IPS-18c (cell line): ENCODE results near the gene PARD3B.

Experiments used
- H3K4me3 ChIP-seq: 2 replicates; pipeline ENCODE4 v1.7.0; 2013; ENCODE audit warnings: low read depth, mild to moderate bottlenecking, low read length, moderate library complexity; ENCODE audit not compliant: insufficient read depth
- H3K9me3 ChIP-seq: one replicate; pipeline ENCODE4 v1.6.1; 2013; ENCODE audit warnings: mild to moderate bottlenecking, low read length, moderate library complexity; ENCODE audit not compliant: control insufficient read depth, insufficient read depth

PARD3B gene

GRCh38 chr2:204900487-204900886, 355.2 kb downstream of the PARD3B start:
- Histone ChIP-seq H3K4me3 (no peak overlapping the region), H3K9me3 (no peaks in the 10 kb centered on the region)

GRCh38 chr2:204900910-204901309, 355.6 kb downstream of the PARD3B start:
- Histone ChIP-seq H3K9me3 (no peaks in the 10 kb centered on the region), H3K4me3 (no peak overlapping the region)

DNA sequence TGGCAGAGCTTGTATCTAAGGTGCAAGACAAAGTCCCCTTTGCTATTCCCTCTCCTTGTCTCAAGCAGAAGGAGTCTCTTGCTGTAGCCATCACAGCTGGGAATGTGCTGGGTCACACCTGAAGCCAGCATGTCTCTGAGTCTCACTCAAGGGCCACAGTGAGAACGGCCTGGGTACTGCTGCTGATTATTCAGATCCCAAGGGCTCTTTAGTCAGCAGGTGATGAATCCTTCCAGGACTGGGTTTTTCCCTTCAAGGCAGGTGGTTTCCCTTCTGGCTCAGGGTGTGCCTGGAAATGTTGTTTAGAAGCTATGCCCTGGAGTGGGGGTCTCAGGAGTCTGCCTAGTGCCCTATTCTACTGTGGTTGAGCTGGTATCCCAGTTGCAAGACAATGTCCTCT, 356.3 kb downstream of the PARD3B start:
- Histone ChIP-seq H3K4me3 (no peak overlapping the region), H3K9me3 (no peaks in the 10 kb centered on the region)

DNA sequence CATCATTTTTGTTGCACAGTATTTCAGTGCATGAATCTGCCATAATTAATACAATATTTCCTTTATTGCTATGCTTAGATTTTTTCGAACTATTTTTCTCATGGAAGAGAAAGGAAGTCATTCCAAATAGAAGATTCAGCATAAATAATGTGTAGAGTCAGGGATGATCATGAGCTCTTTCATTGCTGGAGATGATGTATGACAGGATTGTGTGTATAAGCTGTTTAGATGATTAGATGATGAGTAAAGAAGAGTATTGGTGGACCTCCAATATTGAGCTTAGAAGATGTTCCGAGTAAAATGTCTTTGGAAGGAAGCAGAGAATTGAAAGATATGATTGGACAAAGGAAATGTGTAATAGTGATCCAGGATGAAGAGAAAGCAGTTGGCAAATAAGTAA, 364.5 kb downstream of the PARD3B start:
- Histone ChIP-seq H3K9me3 (no peaks in the 10 kb centered on the region), H3K4me3 (no peak overlapping the region)

GRCh38 chr2:204913312-204913711, 368.0 kb downstream of the PARD3B start:
- Histone ChIP-seq H3K9me3 (no peaks in the 10 kb centered on the region), H3K4me3 (no peak overlapping the region)

DNA sequence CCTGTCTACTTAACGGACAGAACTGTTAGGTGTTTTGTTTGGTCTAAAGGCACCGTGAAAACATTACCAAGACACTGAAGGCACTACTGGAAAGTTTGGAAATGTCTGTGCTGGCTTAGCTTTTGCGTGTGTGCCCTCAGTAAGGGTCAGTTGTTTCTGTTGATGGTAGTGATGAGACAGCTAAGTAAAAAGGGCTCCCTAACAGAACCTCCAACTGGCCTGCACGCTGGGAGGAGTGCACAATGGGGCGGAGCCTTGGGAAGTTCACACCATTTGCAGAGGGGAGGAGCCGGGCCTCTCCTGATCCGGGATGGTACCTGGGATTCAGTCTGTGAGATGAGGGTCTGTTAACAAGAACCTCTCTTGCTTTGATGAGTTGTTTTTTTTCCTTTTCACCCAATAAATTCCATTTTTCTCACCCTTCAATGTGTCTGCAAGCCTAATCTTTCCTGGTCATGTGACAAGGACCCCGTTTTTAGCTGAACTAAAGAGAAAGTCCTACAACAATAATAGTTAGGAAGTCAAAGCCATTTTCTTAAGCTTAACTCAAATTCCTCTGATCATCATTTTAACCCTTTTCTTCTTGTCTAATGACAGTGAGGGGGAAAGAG, 368.7 kb downstream of the PARD3B start:
- no peaks in the 10 kb centered on the region for H3K9me3 ChIP-seq
- no peak overlapping the region for H3K4me3 ChIP-seq

DNA sequence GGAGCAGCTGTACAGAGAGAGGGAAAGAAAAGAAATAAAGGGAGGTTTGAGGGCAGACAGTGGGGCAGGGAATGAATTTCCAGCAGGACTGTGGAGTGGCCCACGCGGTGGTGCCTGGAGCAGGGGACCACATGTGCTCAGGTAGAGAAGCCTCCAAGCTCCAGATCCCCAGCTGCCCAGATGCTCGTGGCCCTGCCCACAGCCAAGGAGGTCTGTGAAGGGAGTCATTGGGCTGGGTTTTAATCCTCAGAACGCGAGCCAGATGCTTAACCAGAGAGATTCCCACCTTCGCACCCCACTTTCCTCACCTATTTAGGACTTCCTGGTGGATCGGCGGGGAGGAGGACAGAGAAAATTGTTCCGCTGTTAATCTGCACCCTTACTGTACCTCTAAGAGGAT, 369.4 kb downstream of the PARD3B start:
- no peak overlapping the region for H3K4me3 ChIP-seq
- H3K9me3 ChIP-seq: no peaks in the 10 kb centered on the region

GRCh38 chr2:204917089-204917701, 371.9 kb downstream of the PARD3B start:
- Histone ChIP-seq H3K9me3 (no peaks in the 10 kb centered on the region), H3K4me3 (no peak overlapping the region)

- Histone ChIP-seq H3K4me3 (no peak overlapping the region), H3K9me3 (no peaks in the 10 kb centered on the region)
Observed at GRCh38 chr2:204920776-204921175, 375.5 kb downstream of the PARD3B start.

DNA sequence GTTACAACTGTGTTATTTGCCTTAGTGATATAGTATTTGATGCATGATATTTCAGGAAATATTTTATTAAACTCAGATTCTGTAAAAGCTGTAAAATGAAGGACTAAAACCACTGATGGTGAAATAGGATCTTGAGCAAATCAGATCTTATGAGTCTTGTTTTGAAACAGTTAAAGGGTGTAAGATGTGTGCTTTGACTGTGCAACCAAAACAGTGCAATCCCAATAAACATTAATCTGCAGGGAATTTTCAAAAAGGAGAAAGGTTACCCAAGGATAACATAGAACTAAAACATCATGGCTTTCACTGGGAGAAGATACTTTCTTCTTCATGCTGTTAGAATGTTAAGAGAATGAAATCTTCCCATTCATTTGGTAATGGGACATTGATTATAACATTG, 378.7 kb downstream of the PARD3B start:
- Histone ChIP-seq H3K9me3 (no peaks in the 10 kb centered on the region), H3K4me3 (no peak overlapping the region)

- Histone ChIP-seq H3K9me3 (no peaks in the 10 kb centered on the region), H3K4me3 (no peak overlapping the region)
Observed at GRCh38 chr2:204931562-204931961, 386.3 kb downstream of the PARD3B start.

DNA sequence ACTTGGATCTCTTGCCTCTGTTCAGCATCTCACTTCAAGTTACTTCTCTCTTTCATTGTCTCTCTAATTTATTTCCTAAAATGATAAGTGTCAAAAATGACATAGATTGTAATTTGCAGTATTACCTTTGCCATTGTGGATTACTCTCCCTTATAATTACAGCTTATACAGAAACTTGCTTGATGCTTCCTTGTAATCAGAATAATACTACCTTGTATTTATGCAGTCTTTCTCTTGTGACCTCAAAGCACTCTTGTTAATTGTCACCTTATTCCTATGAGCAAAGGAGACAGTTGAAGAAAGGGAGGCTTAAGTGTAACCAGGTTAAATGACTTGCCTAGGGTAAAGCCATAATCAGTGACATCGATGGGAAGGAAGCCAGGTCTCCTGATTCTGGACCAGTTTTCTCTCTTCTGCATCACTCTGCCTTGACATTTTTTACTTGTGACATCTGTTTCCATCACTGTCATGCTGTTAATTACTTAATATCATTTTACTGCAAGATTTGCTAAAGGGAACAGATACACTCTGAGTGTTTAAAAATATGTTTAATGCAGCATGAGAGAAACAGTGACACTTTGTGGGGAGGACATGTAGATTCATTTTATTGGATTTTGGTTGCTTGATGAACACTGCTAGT, 388.6 kb downstream of the PARD3B start:
- no peak overlapping the region for H3K4me3 ChIP-seq
- H3K9me3 ChIP-seq: no peaks in the 10 kb centered on the region

DNA sequence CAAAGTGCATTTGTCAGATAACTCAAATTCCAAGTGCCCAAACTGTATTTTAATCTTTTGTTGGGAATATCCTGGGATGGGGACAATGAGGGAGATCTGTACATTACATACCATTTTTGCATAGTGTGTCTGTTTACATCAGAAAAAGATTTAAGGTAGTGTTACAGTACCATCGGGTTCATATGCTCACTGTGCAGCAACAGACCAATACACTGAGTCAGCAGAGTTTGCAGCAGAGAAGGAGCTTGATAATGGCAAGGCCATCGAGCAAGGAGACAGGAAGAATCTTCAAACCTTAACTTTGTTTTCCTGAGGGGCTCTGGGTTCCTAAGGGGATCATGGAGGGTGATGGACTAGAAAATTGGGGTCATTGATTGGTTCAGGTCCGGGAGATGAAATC, 399.7 kb downstream of the PARD3B start:
- H3K9me3 ChIP-seq: no peaks in the 10 kb centered on the region
- no peak overlapping the region for H3K4me3 ChIP-seq

DNA sequence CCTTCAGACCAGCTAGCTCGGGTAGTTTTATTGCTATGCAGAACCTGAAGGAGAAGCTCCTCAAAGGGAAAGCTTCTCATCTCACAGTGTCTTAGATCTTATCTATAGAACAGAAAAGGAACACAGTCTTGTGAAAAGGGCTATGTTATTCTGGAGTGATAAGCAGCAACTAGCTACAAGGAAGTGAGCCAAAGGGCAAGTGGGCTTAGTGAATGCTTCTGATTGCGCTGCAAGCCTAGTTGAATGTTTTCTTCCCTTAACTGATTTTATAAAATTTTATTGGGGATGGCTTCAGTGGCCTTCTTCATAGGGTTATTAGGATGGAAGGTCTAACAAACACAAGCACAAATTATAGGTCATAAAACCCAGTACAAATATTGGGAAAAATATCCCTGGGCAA, 400.1 kb downstream of the PARD3B start:
- no peak overlapping the region for H3K4me3 ChIP-seq
- H3K9me3 ChIP-seq: no peaks in the 10 kb centered on the region

GRCh38 chr2:204946892-204947291, 401.6 kb downstream of the PARD3B start:
- Histone ChIP-seq H3K4me3 (no peak overlapping the region), H3K9me3 (no peaks in the 10 kb centered on the region)

- no peak overlapping the region for H3K4me3 ChIP-seq
- H3K9me3 ChIP-seq: no peaks in the 10 kb centered on the region
Observed at GRCh38 chr2:204947405-204947804, 402.1 kb downstream of the PARD3B start.

GRCh38 chr2:204948024-204948763, 402.9 kb downstream of the PARD3B start:
- H3K9me3 ChIP-seq: no peaks in the 10 kb centered on the region
- no peak overlapping the region for H3K4me3 ChIP-seq

DNA sequence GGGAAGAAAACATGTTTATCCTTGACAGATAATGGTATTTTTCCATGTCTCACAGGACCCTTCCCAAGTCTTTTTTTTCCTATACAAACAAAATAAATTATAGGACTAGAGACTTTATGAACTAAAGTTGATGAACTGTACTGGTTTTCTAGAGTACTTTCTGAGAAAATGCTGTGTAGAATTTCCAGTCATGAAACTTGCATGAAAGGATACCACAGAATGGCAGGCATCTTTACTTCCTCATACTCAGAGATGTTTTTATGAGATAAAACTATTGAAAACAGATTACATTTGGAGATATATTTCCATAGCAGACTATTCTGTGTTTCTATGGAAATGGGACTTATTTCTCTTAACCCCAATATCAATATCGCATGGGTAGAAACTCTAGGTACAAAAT, 403.5 kb downstream of the PARD3B start:
- Histone ChIP-seq H3K9me3 (no peaks in the 10 kb centered on the region), H3K4me3 (no peak overlapping the region)
